IPS DF 4.7 (cell line): ENCODE measurements around the gene PPM1L.

ENCODE experiments used
- DNase-seq: peaks from one replicate; pipeline ENCODE4 v3.0.0-alpha.2; 2013; ENCODE audit warnings: low spot score; ENCODE audit errors: extremely low read depth

PPM1L gene

GRCh38 chr3:160808838-160809237 is 52.8 kb downstream of the PPM1L start:
- no peak for DNase-seq

GRCh38 chr3:160809453-160809852 is 53.4 kb downstream of the PPM1L start:
- no peak for DNase-seq

- DNase-seq = no peak
Observed at GRCh38 chr3:160810362-160811236, 54.6 kb downstream of the PPM1L start.

GRCh38 chr3:160811237-160811548 is 55.2 kb downstream of the PPM1L start:
- DNase-seq = no peak

- DNase-seq = no peak
Observed at GRCh38 chr3:160812304-160812703, 56.3 kb downstream of the PPM1L start.

- no peak for DNase-seq
Observed at GRCh38 chr3:160815280-160815679, 59.2 kb downstream of the PPM1L start.

GRCh38 chr3:160820022-160820421 is 64.0 kb downstream of the PPM1L start:
- DNase-seq = no peak

GRCh38 chr3:160820430-160820829 is 64.4 kb downstream of the PPM1L start:
- DNase-seq = no peak

- no peak for DNase-seq
Observed at GRCh38 chr3:160822936-160823335, 66.9 kb downstream of the PPM1L start.

GRCh38 chr3:160825311-160825800 is 69.3 kb downstream of the PPM1L start:
- no peak for DNase-seq

GRCh38 chr3:160826408-160826807 is 70.4 kb downstream of the PPM1L start:
- DNase-seq = no peak

GRCh38 chr3:160826991-160827390 is 71.0 kb downstream of the PPM1L start:
- no peak for DNase-seq

GRCh38 chr3:160827516-160827915 is 71.5 kb downstream of the PPM1L start:
- DNase-seq = no peak

- no peak for DNase-seq
Observed at GRCh38 chr3:160828880-160829279, 72.8 kb downstream of the PPM1L start.

GRCh38 chr3:160829486-160830009 is 73.5 kb downstream of the PPM1L start:
- no peak for DNase-seq

- no peak for DNase-seq
Observed at GRCh38 chr3:160830796-160831195, 74.8 kb downstream of the PPM1L start.

- DNase-seq = no peak
Observed at GRCh38 chr3:160831401-160831800, 75.4 kb downstream of the PPM1L start.

GRCh38 chr3:160837394-160837980 is 81.5 kb downstream of the PPM1L start:
- DNase-seq = no peak

- no peak for DNase-seq
Observed at GRCh38 chr3:160840590-160840989, 84.6 kb downstream of the PPM1L start.

GRCh38 chr3:160841455-160841854 is 85.4 kb downstream of the PPM1L start:
- DNase-seq = no peak

GRCh38 chr3:160842021-160843005 is 86.3 kb downstream of the PPM1L start:
- no peak for DNase-seq
